GM21381 (cell line): Measurements from ENCODE around the gene CDX2.

Source experiments
- ATAC-seq: cut with Tn5 transposase; IDR thresholded peaks from one replicate; pipeline ENCODE4 v1.9.1; 2021; ENCODE audit warnings: mild to moderate bottlenecking, moderate library complexity; ENCODE audit not compliant: unreplicated experiment

CDX2 gene

GRCh38 chr13:27979001-27979643, 10.0 kb upstream of the CDX2 start:
- no peak for ATAC-seq

GRCh38 chr13:27978301-27978968, 9.3 kb upstream of the CDX2 start:
- ATAC-seq = no peak

- no peak for ATAC-seq
Measured at GRCh38 chr13:27977476-27978300, 8.6 kb upstream of the CDX2 start.

DNA sequence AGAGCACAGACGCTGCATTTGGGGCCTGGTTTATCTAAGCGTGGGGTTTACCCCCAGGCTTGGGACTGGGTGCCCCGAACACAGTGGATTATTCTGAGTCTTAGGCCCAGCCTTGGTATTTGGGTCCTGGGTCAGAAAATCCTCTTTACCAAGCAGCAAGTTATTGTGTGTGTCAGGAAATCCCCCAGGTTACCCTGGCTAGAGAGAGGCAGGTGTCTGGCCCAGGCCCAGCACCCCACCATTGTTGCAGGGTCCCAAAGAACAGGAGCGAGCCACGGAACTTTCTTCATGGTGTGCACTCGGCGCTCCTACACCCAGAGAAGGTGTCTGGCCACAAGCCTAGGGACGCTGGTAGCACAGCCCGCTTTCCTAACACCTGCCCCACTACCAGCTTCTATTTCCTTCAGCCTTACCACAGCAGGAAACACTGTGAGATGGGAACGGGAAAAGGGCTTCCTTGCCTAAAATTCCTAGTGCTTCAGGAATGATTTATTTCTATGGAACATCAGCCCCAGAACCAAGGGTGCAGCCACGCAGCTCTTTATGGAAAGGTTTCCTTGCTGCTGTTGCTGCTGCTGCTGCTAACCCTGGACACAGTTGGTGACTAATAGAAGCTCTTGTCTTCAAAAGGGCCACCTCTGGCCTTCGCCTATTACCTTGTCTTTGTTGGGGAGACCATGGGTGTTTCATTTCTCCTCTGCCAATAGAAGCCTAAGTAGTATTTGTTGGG, 7.4 kb upstream of the CDX2 start:
- no peak for ATAC-seq

DNA sequence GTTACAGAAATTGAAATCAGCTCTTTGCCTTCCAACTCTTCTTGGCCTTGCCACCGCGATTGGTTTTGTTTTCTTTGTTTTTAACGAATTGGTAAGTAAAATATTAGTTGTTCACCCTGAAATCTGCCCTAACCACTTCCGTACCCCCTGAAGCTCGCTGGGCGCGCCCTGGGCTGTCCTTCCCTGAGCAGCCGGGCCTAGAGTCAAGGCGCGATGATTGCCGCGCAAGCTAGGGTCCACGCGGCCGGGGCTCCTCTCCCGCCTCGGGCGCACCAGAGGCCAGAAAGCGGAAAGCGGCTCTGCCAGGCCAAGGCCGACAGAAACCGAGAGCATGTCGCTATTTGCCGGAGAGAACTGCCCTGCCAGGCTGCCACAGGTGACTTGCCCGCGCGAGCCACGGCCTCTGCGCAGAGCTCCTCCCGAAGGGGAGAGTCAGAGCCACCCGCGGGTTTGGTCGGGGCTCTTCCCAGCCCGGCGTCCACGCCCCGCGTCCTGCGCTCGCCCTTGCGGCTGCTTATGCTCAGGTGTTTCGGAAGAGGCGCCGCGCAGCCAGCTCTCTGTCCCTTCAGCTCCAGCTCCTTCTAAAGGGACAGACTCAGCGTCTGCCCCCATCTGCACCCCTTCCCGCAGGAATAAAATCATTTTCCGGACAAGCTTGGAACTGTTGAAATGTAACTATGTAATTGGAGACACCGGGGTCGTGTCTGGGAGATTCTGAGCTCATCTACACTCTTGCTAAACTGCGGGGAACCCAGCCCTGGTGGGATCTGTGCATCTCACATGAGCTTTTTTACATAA, 6.6 kb upstream of the CDX2 start:
- no peak for ATAC-seq

- ATAC-seq = no peak
Measured at GRCh38 chr13:27973961-27974662, 5.0 kb upstream of the CDX2 start.

DNA sequence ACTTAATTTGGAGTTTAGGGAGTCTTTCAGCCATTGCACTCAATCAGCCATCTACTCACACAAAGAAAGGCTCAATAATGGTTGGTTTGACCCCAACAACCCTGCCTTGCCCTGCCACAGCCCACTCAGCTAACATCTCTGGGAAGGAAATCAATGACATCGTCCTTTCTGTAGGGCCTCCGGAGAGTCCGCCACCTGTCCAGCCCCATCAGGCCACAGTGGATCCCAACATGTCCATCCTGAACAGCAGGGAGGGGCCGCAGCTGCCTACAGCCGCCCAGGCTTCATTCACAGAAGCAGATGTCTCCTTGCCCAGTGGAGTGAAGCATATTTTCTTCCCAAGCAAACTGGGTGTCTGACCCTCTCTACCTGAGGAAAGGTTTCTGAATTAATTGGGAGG, 4.2 kb upstream of the CDX2 start:
- ATAC-seq = no peak

- no peak for ATAC-seq
Measured at GRCh38 chr13:27972478-27972820, 3.3 kb upstream of the CDX2 start.

- ATAC-seq = no peak
Measured at GRCh38 chr13:27971776-27972477, 2.8 kb upstream of the CDX2 start.

- no peak for ATAC-seq
Measured at GRCh38 chr13:27971236-27971645, 2.1 kb upstream of the CDX2 start.

DNA sequence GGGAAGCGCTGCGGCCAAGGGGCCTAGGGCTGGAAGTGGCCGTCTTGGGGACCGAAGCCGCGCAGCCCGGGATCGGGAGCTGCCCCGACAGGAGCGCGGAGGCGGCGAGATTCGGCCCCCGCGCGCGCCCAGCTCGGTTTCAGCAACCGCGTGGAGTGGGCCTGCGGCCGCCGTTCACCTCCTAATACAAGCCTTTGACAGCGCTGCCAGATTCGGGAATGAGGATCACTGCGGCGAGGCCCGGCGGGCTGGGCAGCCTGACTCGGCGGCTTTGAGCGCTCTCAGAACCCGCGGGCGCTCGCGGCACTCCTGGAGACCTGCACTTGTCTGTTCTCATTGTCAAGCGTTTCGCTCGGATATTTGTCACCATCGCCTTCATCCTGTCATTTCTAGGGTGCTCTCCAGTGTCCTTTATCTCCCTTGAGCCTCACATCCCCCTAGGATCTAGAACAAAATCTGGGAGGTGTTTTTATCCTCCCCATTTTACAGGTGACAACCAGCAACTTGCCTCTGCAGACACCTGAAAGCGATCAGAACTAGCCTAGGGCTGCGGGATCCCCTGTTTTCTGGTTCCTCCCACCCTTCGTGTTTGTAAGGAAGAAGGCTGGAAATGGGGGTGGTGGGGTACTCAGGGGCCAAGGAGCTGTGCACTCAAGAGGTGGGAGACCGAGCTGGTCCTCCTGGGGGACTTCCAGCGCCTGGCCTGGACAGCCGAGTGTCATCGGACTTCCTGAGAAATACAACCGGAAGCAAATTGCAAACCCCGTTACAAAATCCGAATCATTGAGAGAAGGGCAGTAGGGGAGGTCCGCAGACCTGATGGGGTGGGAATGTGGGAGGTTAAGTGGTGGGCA, 1.5 kb upstream of the CDX2 start:
- ATAC-seq = no peak

- no peak for ATAC-seq
Measured at GRCh38 chr13:27969866-27970229, 733 bp upstream of the CDX2 start.

- ATAC-seq = no peak
Measured at GRCh38 chr13:27968316-27969081, 616 bp downstream of the CDX2 start.

GRCh38 chr13:27967736-27968315, 1.3 kb downstream of the CDX2 start:
- no peak for ATAC-seq

DNA sequence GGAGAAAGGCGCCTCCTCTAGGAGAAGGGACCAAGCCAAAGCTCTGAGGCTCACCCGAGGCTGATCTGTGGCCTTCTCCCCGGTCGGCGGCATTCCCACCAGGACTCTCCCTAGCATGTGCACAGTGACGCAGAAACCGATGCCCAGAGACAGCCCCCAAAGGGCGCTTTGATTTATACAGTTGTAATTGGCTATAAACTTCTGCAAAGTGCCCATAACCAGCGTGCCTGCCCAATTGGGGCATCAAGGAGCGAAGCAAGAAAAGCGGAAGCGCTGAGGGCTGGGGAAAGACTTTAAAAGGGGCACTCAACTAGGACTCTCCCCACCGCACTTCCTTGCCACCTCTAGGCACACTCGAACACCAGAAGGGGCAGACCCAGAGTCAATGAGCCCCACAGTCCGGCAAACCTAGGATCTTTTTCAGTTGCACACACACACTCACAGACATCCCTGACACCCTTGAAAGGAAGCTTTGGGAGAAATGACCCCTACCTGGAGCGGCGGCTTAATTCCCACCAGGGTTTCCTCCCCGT, 1.8 kb downstream of the CDX2 start:
- no peak for ATAC-seq

DNA sequence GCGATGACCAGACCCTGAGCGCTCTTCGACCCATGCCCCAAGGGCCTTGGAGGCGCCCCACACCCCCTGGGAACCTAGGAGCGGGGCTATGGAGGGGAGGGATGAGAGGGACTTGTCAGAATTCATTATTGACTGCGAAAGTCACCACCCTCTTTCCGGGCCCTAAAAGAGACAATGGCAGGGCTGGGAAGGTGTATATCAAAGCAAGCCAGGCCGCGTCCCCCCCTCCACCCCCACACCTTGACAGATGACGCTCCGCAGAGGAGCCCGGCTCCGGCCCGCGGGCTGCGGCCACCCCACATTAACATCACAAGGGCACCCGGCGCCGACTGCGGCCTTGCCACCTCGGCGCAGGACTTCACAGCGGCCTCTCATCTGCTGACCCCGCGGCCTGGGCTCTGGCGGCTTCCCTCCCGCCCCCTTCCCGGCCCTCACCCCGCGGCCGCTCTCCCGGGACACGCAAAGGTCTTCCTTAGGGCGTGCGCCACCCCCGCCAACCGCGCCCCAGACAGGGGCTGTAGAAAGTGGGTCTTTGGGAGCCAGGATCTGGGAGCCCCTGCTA, 2.4 kb downstream of the CDX2 start:
- ATAC-seq = no peak
